ENCODE data around the gene APOB.

- no peak for TF ChIP-seq CTCF (IDR thresholded peaks at IDR 0.05)
- TF ChIP-seq POLR2A (IDR thresholded peaks at IDR 0.05) = no peak
- TF ChIP-seq POLR2AphosphoS5 (IDR thresholded peaks at IDR 0.05) = no peak
These were observed 14.4 kb downstream of the APOB start for GRCh38 chr2:21029519-21029918.

Measured in breast epithelium (tissue), 3 donors.